NT2/D1 (cell line): ENCODE data around the gene ERICH4.

Experiments used
- SUZ12 ChIP-seq: IDR thresholded peaks from 2 replicates; pipeline ENCODE4 v1.6.1; 2011; ENCODE audit not compliant: insufficient read length, insufficient read depth; ENCODE audit errors: extremely low read depth
- YY1 ChIP-seq: IDR thresholded peaks from 2 replicates; pipeline ENCODE4 v1.6.1; 2011; ENCODE audit not compliant: insufficient read length, insufficient read depth
- ZNF274 ChIP-seq: IDR thresholded peaks from 2 replicates; pipeline ENCODE4 v1.6.1; 2011; ENCODE audit warnings: mild to moderate bottlenecking, low read depth, low read length

DNA sequence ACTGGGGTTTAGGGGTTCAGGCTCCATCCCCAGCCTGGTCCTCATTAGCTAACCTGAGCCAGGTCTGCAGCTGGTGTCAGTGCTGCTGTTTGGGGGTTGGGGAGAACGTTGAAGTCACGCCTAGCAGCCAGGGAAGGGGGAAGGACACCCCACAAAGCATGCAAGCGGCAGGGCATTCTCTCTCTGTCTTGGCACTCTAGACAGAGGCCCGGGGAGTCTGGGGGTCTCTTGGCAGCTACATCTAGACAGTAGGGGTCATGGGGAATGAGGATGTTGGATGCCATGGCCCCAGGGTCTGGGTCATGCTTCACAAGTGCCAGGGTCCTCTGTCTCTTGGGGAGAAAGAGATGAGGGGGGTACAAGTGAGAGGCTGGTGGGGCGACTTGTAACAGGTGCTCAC is 2.6 kb downstream of the ERICH4 start:
- no peak for TF ChIP-seq ZNF274
- TF ChIP-seq SUZ12: no peak
- no peak for TF ChIP-seq YY1
